GDM1 (cell line): Measurements from ENCODE around the gene NRXN2.
A peak's percentile ranks its signal among the peaks of the same experiment; 100 is the strongest.
"Not testable (repeated sequence)": the region's sequence is repeated elsewhere in the genome, so short reads cannot be mapped to it uniquely, and the experiment has no call there.

Experiments used
- DNase-seq: peaks from one replicate; lab custom pipeline; 2025; lab: John Stamatoyannopoulos, UW

Gene NRXN2

DNA sequence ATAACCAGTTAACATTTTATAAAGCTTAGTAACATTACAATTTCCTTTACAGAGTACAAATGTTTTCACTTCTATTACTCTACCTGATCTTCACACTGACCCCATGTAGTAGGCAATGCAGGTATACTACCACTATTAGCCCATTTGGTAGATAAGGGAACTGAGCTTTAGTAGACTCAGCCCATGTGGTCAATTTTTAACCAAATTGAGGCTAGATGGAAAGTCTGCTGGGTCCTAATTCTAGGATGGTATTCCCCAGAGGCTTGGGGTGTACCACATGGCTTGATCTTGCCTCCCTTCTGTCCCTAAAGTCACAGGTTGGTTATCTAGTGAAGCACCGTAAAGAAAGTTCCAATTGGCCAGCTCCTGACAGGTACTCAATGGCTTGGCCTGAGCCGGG, 48.2 kb downstream of the NRXN2 start:
- no peak for DNase-seq

- DNase-seq, result no peak
These were observed 49.7 kb downstream of the NRXN2 start for GRCh38 chr11:64673279-64673678.

- DNase-seq, result no peak
These were observed 50.1 kb downstream of the NRXN2 start for GRCh38 chr11:64672875-64673274.

DNA sequence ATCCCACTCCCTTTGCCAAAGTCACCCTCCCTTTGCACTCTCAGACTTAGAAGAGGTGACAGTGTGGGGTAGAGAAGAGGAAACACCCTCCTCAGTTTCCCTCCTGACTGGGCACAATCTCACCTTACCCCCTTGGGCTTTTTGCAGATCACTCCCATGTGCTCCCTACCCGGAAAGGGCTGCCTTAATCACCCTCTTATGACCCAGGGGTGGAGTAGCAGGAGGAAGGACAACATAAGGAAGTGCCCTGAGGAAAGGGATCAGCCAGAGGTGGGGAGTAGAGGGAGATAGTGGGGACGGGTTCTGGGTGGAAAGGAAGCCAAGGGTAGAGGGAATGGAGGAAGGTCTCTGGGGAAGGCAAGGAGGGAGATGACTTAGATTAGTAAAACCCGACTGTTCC, 52.0 kb downstream of the NRXN2 start:
- DNase-seq, result no peak

DNA sequence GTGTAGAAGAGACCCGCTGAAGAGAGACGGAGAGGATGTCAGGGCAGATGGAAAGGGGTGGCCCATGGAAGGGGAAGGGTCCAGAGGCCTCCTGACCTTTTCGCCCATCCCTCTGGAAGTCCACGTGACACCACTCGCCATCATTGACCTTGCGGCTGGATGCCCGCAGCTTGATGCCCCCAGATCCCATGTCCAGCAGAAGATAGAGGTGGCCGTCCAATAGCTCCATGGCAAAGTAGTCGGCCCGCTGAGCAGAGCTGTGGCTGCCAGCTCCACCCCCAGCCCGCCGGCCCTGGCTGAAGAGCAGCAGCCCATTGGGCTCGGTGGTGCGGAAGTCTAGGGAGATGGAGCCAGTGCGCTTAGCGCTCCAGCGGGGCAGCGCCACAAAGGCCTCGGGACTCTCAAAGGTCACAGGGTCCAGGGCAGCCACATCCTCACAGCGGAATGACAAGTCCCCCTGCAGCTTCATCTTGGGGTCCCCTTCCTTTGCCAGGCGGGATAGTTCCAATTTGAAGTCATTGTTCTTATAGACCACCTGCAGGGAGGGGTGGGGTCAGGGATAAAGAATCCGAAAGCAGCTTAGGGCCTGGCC, 55.7 kb downstream of the NRXN2 start:
- DNase-seq, result no peak

DNA sequence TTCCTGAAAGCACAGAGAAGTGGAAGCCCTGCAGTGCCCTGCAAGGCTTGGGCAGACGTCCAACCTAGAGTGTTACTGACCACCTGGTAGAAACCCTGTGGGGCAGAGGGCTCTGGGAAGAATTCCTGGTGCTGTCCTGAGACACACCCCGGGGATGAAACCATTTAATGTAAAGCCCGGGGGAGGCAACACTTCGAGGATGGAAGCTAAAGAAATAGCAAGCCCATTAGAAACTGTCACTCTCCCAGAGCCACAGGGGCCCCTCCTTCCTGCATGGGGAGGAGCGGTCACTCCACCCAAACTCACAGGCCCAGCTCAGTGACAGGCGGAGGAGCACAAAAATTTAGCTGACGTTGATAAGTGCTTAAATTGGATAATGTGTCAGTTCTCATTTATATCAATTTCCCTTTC, 57.6 kb downstream of the NRXN2 start:
- peak; percentile 75 for DNase-seq

DNA sequence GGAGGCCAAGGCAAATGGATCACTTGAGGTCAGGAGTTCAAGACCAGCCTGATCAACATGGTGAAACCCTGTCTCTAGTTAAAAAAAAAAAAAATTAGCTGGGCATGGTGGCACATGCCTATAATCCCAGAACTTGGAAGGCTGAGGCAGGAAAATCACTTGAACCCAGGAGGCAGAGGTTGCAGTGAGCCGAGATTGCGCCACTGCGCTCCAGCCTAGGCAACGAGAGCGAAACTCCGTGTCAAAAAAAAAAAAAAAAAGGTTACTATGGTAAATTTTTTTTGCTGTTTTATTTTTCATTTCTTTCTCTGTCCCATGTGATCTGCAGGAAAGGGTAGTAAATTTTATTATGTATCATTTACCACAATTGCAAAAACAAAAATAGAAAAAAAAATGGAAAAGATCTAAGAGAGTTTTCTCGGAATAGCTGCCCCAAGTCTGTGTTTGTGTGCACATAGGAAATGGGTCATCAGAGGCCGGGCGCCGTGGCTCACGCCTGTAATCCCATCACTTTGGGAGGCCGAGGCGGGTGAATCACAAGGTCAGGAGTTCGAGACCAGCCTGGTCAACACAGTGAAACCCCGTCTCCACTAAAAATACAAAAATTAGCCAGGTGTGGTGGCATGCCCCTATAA, 58.6 kb downstream of the NRXN2 start:
- not testable (repeated sequence) for DNase-seq

- DNase-seq, result no peak
These were observed 59.3 kb downstream of the NRXN2 start for GRCh38 chr11:64663656-64664055.

- no peak for DNase-seq
These were observed 61.4 kb downstream of the NRXN2 start for GRCh38 chr11:64661614-64662013.

DNA sequence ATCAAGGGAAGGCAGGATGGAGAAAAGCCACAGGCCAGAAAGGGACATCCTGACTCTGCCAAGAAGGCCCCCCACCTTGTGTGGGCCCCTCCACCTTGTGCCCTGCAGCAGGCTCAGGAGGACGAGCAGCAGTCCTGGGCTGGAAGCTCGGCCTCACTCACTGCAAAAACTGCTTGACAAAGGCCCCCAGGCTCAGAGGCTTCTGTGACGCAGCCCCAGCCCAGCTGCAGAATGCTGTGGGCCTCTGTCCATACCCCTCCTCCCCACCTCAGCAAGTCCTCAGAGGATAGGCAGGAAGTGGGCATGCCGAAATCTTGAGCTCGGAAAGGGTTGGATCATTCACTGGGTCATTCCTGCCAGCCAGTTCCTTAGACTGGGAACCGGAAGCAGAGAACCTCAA, 61.9 kb downstream of the NRXN2 start:
- DNase-seq, result no peak

DNA sequence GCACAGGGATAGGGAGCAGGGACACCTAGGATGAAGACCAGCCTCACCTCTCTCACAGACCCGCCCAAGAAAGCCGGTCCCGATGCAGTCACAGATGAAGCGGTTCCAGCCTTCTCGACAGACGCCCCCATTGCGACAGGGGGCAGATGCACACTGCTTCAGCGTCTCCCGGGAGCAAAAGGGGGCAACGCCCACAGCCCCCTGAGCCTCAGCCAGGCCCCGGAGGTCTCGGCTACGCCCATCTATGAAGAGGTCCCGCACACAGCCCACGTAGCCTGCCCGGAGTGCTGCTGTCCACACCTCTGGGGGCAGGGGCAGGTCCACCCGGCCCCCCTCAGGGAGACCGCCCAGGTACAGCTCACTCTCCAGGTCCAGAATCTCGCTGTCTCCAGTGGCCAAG, 62.3 kb downstream of the NRXN2 start:
- DNase-seq, result no peak

DNA sequence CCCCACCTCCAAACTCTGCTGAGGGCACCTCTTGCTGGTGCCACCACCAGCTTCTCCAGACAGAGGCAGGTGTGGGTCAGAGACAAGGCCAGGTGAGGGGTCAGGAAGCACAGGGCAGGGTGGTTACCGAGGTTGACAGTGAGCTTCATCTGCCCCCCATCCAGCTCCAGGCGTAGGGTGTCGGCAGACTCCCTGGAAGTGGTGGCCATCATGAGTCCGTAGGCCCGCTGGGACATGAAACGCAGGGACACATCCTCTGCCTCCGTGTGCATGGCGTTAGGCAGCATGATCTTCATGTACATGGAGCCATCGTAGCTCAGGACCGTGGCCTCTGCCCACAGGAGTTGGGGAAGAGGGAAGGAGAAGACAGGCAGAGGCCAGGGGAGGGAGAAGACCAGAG, 62.8 kb downstream of the NRXN2 start:
- DNase-seq, result no peak

- no peak for DNase-seq
These were observed 63.4 kb downstream of the NRXN2 start for GRCh38 chr11:64659417-64660144.

- no peak for DNase-seq
These were observed 64.7 kb downstream of the NRXN2 start for GRCh38 chr11:64658265-64658664.

DNA sequence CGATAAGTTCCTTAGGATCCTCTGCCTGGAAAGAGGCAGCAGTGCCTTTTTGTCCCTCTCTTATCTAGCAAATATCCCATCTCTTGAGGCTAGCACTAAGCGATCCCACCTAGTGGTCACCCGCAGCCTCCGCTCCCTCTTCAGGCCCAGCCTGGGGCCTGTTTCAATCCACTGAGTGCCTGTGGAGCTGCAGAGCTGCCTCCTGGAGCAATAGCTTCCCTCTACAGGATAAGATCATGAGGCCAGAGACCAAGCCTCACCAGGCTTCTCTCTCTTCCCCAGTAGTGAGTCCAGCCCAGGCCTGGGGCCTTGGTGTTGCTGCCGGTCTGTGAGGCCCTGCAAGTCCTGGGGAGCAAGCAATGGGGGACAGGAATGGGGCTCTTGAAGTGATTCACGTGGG, 66.1 kb downstream of the NRXN2 start:
- DNase-seq, result no peak

- no peak for DNase-seq
These were observed 66.9 kb downstream of the NRXN2 start for GRCh38 chr11:64655941-64656601.

DNA sequence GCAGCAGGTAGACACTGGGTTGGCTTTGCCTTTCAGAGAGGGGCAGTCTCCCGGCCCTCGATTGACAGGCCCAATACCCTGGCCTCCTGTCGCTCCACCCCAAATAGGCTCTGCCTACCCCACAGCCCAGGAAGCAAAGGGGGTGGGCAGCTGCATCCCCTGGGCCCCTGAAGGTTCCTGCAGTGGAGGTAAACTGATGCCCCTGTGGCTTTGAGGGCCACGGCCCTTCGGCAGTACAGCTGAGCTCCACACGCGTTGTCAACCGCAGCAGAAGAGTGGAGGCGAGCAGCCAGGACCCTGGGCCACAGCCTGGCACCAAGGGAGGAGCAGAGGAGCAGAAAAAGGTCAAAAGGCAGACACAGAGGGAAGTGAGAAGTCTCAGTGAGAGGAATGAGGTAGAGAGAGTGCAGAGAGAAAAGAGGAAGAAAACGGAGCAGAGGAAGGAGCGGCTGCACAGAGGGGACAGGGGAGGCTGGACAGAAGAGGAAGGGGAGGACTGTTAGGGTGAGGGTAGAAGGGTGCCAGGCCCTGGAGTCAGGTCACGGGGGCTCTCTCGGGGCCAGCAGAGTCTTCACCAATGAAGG, 67.9 kb downstream of the NRXN2 start:
- DNase-seq, result peak; percentile 79

DNA sequence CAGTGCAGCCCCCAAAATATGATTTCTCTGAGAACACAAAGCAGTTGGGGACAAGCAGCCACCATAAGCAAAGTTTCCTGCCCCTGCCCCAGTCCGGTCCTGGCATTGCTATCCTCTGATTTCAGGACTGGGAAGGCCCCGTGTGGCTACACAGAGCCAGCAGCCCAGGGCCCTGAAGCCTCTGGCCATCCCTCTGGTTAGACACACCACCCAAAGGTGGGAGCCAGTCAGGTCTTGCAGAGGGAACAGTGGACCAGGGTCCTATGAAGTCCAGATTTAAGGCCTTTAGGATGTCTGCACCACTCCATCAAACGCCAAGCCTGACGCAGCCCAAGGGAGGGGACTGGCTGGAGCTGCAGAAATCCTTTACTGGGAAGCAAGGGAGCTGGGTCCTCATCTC, 68.6 kb downstream of the NRXN2 start:
- no peak for DNase-seq

- no peak for DNase-seq
These were observed 69.5 kb downstream of the NRXN2 start for GRCh38 chr11:64653388-64653973.

GRCh38 chr11:64652586-64653387, 70.2 kb downstream of the NRXN2 start:
- peak; percentile 66 for DNase-seq

DNA sequence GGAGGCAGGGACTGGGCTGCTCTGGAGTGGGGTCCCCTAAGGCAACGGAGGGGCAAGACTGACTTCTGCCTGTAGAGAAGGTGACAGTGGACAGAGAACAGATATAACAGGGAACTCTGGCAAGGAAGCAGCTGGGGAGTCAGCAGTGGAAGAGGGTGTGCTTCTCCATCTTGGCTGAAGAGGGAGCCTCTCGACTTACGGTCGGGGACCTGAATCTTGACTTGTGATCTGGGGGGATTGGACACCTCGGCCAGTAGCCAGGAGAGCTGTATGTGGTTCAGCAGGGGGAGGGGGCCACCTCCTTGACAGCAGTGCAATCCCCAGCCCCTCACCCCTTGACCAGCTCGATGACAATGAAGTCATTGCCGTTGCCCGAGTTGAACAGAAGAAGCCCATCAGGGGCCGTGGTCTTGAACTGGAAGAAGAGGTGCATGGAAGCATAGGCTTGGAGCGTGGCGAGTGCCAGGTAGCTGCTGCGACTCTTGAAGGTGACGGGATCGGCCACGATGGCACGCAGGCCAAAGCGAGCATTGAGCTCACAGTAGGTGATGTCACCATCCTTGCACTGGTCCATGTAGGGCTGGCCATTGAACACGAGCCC, 72.0 kb downstream of the NRXN2 start:
- peak; percentile 34 for DNase-seq
